ENCODE data around the gene SPAG4. TPM values are rescaled to one million over a fixed set of nuclear protein-coding genes. Genes with fewer than 3 reads are reported as not detected.

SPAG4 gene, protein sequence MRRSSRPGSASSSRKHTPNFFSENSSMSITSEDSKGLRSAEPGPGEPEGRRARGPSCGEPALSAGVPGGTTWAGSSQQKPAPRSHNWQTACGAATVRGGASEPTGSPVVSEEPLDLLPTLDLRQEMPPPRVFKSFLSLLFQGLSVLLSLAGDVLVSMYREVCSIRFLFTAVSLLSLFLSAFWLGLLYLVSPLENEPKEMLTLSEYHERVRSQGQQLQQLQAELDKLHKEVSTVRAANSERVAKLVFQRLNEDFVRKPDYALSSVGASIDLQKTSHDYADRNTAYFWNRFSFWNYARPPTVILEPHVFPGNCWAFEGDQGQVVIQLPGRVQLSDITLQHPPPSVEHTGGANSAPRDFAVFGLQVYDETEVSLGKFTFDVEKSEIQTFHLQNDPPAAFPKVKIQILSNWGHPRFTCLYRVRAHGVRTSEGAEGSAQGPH
- polyA plus RNA-seq (ENCODE audit: insufficient read length in 4 of 4), result 1 to 10 TPM; 2.5 to 5.2 (median 3.7) TPM

DNA sequence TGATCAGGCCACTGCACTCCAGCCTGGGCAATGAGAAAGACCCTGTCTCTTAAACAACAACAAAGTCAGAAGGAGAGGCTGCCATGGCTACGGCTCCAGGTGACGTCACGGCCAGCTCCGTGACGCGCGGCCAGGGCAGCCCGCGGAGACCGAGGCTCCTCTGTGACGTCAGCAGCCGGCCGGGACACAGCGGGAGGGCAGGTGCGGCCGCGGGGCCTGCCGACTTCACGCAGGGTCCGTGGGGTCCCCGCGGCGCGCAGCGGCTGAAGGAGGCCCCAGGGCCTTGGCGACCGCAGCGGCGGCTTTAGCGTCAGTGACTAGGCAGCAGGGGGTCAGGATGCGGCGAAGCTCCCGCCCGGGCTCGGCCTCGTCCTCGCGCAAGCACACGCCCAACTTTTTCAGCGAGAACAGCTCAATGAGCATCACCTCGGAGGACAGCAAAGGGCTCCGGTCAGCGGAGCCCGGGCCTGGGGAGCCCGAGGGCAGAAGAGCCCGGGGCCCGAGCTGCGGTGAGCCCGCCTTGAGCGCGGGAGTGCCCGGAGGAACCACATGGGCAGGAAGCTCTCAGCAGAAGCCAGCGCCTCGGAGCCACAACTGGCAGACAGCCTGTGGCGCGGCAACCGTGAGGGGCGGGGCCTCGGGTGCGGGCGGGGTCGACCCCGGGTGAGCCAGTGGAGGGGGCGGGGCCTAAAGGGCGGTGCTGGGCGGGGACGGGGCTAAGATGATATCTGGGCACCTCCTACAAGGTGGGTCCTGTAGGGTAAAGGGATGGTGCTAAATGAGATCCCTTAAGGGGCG, at the start of gene SPAG4:
TSS of gene SPAG4 (plus strand) at position 163 of the 798 bp plus-strand sequence. CDS start at position 338, 175 bp downstream.
- DNase-seq (ENCODE audit: low read depth in 4 of 4, low spot score in 3 of 4), result peak; percentile 40 to 94 (median 90)

DNA sequence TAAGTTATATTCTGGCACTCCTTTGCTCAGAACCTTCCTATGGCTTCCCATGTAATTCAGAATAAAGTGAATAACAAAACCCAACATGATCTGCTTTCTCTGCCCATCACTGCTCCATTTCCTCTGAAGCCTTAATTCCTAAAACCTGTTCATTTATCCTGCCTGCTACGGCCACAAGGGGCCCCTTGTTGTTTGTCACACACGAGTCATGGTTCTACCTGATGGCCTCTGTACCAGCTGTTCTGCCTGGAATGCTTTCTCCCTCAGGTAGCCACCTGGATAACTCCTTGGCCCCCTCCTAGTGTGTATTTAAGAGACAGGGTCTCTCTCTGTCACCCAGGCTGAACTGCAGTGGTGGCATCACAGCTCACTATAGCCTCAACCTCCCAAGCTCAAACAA, 47.0 kb upstream of the SPAG4 start:
- no peak for DNase-seq (ENCODE audit: low read depth in 4 of 4, low spot score in 3 of 4)

DNA sequence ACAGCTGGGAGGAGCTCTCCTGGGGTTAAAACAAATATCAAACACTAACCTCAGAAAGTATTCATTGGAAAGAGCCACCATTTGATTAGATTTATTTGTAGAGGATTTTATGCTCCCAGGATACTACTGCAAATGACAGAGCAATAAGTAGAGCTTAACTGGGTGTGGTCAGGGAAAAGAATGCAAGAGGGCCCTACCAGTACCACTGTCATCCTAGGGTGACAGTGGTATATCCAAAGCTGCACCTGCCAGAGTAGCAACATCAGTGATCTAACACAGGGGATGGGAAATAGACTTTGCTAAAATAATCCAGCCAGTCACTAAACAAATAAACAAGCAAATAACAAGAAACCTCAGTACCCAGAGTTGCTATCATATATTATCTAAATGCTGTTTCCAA, 44.1 kb upstream of the SPAG4 start:
- DNase-seq (ENCODE audit: low read depth in 4 of 4, low spot score in 3 of 4), result no peak

DNA sequence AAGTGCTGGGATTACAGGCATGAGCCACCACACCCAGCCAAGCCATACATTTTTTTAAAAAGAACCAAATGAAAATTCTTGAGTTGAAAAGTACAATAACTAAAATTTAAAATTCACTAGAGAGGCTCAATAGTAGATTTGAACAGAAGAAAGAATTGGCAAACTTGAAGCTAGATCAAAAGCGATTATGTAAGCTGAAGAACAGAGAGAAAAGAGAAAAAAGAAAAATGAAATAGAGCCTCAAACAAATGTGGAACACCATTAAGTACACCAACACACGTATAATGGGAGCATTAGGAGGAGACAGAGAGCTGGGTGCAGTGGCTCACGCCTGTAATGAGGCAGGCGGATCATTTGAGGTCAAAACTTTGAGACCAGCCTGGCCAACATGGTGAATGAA, 42.8 kb upstream of the SPAG4 start:
- DNase-seq (ENCODE audit: low read depth in 4 of 4, low spot score in 3 of 4), result no peak

DNA sequence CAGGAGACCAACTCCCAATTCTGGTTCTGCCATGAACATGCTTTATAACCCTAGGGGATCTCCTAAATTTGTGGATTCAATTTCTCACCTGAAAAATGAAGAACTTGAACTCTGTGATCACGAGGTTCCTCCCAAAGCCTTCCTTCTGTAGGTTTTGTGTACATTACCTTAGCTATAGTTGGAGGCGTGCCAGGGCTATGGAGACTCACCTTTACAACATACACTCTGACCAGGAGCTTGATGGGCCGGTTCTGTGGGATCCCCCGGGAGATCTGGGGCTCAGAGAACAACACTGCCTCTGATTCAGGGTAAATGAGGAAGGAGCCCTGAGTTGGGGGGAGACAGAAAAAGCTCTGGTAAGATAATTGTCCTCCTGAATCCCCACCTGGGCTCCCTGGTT, 39.7 kb upstream of the SPAG4 start:
- no peak for DNase-seq (ENCODE audit: low read depth in 4 of 4, low spot score in 3 of 4)

DNA sequence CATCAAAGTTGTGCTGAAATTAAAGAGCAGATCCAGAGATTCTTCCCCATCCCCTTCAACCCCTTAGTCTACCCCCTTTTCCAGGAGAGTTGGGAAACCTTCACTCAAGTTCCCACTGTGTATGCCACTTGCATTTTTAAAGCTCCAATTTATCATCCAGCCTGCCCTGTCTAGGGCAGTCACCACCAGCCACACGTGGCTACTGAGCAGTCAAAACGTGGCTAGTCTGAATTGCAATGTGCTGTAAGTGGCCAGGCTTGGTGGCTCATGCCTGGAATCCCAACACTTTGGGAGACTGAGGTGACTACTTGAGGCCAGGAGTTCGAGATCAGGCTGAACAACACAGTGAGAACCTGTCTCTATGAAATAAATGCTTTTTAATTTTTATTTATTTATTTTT, 38.8 kb upstream of the SPAG4 start:
- no peak for DNase-seq (ENCODE audit: low read depth in 4 of 4, low spot score in 3 of 4)

DNA sequence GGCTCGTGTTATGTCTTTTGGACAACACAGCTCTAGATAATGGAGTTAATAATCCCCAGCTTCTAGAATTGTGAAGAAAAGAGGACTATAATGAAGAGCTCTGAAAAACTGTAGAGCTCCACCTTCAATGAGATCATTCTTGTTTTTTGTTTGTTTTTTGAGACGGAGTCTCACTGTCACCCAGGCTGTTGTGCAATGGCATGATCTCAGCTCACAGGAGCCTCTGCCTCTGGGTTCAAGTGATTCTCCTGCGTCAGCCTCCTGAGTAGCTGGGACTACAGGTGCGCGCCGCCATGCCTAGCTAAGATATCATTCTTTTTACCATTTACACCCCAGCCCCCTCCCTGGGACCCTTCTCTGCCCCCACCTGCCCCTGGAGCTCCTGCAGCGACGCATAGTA, 37.2 kb upstream of the SPAG4 start:
- DNase-seq (ENCODE audit: low read depth in 4 of 4, low spot score in 3 of 4), result no peak

DNA sequence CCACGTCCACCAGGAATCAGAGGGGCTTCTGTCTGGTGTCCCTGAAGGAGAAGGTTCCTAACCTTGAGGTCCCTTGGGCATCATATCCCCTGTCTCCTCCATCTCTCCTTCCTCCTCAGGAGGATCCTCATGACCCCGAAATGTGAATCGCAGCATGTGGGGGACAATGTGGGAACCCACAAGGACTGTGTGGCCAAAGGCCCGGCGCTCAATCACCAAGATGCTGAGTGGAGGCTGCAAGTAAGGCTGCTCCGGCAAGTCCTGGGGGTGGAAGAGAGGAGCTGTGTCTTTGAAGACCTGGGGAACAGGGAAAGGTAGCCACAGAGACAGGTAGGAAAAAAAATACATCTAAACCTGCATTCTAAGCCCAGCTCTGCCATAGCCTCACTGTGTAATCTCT, 36.4 kb upstream of the SPAG4 start:
- DNase-seq (ENCODE audit: low read depth in 4 of 4, low spot score in 3 of 4), result no peak

DNA sequence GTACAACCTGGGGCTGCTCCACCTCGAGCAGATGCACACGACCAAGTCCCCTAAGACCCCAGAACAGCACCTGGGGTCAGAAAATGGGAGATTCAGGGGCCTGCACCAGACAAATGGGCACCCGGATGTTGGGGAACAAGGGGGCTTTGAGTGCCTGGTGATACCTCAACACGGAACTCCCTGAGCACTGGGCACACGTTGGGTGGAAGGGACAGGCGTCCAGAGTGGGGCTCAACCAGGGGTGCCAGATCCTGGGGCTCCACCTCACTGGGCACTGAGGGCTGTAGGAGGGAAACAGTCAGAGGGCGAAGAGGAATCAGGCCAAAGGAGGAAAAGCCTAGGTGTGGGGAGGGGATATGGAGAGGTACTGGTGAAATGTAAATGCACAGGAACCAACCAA, 33.5 kb upstream of the SPAG4 start:
- DNase-seq (ENCODE audit: low read depth in 4 of 4, low spot score in 3 of 4), result no peak

DNA sequence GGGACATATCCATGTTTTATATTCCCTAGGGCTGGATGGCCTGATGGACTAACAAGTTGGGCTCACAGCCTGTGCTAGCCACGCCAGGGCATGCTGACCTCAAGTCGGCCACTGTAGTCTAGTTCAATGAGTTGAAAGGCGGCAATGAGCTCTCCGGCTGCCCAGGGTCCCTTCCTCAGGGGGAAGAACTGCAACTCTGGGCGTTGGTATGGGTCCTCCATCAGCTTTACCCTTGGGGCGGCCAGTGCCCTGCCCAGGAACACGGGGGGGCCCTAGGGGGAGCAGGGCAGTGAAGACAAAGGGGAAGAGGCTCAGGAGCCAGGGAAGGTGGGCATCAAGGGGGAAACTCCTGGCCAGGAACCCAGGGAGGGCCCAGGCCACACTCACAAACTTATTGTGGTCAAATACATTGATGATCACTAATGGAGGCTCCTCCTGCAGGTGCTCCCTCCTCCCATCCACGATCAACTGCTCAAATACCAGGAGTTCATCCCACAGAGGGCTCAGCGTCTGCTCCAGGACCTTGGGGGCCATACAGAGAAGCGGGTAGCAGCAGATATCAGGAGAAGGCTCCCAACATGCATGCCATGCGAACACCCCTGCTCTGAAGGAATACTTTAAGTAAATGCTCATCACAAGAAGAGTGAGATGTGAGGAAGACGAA, 32.8 kb upstream of the SPAG4 start:
- DNase-seq (ENCODE audit: low read depth in 4 of 4, low spot score in 3 of 4), result no peak

DNA sequence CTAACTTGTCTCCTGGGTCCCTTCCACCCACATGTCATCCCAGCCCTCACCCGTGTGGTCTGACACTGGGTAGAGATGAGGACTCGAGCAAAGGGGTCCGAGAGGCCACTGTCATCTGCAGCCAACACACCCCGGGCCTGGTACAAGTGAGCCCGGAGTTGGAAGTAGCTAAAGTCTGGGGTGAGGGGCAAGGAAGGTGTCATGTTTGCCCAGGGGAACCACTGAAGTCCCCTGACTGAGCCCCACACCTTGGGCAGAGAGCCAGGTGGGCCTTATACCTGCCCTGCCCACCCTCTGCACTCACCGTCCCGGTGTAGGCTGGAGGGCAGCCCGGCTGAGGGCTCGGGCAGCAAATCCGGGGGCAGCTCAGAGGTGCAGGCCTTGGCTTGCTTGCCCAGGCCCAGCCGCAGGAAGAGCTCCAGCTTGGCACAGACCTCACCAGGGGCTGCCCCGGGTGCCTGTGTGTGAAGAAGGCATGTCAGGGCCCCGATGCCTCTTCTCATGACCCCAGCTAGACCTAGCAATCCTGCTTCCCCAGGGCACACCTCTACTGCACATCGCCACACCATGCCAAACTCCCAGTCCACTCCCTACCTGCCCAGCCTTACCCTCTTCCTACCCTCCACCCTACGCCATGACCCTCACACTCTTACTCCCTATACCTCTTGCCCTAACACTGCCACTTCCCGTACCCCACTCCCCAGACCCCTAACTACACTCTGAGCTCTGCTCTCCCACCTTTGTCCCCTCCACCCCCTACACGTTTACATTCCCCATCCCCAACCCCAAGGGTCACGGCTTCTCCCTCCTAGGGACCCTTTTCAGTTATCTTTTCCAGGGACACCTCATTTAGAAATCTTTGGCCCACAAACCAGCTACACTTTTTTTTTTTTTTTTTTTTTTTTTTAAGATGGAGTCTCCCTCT, 31.7 kb upstream of the SPAG4 start:
- no peak for DNase-seq (ENCODE audit: low read depth in 4 of 4, low spot score in 3 of 4)

DNA sequence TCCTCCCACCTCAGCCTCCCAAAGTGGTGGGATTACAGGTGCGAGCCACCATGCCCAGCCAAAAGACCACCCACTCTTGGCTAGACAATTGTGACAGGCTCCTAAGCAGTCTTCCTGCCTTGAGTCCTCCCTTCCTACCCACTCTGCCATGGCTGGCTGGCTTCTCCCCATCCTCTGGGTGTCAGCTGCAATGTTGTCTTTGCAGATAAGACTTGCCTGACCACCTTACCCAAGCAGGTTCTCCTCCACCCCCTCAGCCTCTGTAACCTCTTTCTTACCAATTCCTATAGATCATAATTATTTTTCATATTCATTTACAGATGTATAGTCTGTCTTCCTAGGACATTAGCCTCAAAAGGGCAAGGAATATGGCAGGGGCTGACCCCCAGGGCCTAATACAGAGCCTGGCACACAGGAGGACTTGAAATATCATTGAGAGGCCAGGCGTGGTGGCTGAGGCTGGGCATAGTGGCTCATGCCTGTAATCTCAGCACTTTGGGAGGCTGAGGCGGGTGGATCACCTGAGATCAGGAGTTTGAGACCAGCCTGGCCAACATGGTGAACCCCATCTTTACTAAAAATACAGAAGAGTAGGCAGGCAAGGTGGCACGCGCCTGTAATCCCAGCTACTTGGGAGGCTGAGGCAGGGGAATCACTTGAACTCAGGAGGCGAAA, 28.7 kb upstream of the SPAG4 start:
- no peak for DNase-seq (ENCODE audit: low read depth in 4 of 4, low spot score in 3 of 4)

DNA sequence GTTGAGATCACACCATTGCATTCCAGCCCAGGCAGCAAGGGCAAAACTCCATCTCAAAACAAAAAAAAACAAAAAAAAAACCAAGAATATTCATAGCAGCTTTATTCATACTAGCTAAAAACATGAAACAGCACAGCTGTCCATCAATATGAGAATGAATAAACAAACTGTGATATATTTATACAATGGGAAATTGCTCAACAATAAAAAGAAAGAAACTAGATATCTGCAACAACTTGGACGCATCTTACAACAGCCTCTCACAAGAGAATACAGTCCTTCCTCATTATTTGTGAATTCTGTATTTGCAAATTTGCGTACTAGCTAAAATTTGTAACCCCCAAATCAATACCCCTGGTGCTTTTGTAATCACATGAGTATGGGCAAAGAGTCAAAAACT, 28.2 kb upstream of the SPAG4 start:
- no peak for DNase-seq (ENCODE audit: low read depth in 4 of 4, low spot score in 3 of 4)

DNA sequence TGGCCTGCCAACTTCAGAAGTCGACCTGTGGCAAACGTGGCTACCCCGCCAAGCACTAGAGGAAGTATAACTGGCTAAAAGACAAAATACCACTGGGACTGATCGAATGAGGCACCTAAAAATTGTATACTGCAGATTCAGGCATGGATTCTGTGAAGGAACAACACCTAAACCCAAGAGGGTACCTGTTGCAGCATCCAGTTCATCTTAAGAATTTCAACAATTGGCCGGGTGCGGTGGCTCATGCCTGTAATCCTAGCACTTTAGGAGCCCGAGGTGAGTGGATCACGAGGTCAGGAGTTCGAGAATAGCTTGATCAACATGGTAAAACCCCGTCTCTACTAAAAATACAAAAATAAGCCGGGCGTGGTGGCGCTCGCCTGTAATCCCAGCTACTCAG, 27.2 kb upstream of the SPAG4 start:
- DNase-seq (ENCODE audit: low read depth in 4 of 4, low spot score in 3 of 4), result no peak

DNA sequence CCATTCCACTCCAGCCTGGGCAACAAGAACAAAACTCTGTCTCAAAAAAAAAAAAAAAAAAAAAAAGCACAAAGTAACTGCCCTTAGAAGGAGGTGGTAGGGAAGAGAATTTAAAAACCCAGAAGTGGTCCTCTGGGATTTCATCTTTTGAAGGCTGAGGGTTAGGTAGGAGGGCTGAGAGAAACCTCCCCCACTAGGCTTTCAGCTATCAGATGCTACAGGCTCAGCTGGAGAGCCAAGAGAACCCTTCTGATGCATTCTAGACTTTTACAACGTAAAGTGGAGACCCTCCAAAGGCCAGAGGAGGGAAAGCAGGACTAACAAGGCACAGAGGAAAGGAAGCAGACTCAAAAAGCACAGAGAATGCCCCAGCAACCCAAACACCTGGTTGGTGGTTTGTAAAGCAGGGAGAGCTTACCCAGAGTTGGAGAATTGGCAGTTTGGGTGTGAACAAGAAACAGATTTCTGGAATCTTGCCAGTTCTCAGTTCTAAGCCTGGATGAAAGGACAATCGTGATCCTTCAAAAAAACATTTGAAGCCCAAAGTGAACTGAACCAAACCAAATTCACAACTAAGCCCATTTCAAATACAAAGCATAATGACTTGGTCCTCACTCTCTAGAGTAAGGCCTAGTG, 23.2 kb upstream of the SPAG4 start:
- no peak for DNase-seq (ENCODE audit: low read depth in 4 of 4, low spot score in 3 of 4)

DNA sequence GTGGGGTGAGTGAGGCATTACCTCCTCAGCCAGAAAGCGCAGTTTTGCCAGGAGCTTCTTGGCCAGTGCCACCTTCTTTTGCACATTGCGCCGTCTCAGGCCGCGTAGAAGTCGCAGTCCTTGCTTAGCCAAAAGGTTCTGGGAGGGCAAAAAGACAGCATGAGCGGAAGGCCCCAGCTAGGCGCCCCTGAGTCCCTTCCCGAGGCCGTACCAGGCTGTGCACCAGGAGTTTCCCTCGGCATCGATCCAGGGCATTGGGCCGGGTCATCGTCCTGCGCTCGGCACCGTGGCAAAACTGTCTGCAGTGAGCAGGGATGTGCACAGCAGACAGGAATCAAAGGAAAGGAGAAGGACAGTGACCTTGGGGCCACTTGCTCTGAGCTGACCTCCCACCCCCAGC, 20.2 kb upstream of the SPAG4 start:
- no peak for DNase-seq (ENCODE audit: low read depth in 4 of 4, low spot score in 3 of 4)

DNA sequence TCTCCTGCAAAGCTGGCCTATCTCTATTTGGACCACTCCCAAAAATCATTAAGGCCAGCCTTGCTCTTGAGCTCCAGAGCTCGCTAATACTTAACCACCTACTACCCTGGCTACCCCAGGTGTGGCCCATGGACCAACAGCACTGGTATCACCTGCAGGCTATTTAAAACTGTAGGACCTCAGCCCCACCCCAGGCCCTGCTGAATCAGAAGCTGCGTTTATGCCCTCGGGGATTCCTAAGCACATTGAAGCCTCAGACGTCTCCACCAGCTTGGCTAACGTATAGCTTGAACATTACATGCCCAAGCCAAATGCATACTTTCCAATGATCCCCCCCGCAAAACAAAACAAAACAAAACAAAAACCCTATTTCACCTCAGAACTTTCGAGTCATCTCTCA, 19.7 kb upstream of the SPAG4 start:
- no peak for DNase-seq (ENCODE audit: low read depth in 4 of 4, low spot score in 3 of 4)

DNA sequence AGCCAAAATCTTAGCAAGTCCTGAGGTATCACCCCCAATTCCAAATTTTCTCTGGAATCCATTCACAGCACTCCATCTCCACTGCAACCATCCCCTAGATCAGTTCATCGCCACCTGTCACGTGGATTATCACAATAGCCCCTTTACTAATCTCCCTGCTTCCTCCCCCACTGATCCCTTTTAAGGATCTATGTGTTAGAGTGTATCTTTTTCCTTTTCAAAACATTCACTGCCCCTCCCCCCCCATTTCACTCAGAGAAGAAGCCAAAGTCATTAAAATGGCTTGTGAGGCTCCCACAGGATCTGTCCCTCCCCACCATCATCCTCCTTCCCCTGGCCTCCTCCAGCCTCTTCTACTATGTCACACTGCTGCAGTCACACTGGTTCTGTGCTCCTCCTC, 18.4 kb upstream of the SPAG4 start:
- DNase-seq (ENCODE audit: low read depth in 4 of 4, low spot score in 3 of 4), result no peak

DNA sequence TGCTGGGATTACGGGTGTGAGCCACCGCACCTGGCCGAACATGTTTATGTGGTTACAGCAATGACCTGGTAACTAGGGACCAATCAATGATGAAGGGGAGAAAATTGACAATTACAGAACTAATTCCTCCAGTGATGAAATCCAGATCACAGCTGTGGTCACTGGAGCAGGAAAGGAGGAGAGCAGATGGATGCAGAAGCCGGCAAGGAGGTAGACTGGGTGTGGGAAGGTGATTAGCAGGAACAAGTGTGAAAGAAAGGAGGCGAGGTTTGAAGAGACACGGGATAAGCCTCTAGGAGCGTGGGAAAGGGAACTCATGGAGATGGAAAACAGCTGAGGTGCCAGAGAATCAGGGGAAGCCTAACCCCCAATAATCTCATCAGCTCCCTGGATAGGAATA, 17.2 kb upstream of the SPAG4 start:
- DNase-seq (ENCODE audit: low read depth in 4 of 4, low spot score in 3 of 4), result no peak

Measured in left renal pelvis (tissue), 4 donors.